ENCODE measurements around the gene SPNS3.
A peak's percentile ranks its signal among the peaks of the same experiment; 100 is the strongest.

SPNS3 gene

GRCh38 chr17:4433515-4434031, at the start of gene SPNS3:
Gene SPNS3, plus strand, starts transcription at chr17:4433940. Its CDS starts 28 bp downstream, at chr17:4433968.
- peak in 1 of 2 donors; percentile 12 for DNase-seq (ENCODE audit: low read depth in 2 of 2)

DNA sequence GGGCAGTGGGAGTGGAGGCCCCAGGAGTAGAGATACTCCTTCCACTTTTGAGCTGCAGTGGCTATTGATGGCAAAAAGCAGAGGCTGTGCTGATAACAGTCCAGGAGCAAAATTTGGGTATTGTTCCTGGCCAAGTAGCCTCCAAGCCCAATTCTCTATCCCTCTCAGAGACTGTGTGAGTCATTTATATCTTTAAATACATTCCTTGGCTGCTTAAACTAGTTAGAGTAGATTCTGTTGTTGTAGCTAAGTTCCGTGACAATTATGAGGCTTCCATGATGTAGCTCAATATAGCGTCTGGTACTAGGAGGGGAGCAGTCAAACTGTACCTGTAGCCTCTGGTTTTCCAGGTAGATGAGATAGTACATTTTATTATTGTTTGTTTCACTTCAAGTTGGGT, 47.3 kb upstream of the SPNS3 start:
- no peak for DNase-seq (ENCODE audit: low read depth in 2 of 2)

DNA sequence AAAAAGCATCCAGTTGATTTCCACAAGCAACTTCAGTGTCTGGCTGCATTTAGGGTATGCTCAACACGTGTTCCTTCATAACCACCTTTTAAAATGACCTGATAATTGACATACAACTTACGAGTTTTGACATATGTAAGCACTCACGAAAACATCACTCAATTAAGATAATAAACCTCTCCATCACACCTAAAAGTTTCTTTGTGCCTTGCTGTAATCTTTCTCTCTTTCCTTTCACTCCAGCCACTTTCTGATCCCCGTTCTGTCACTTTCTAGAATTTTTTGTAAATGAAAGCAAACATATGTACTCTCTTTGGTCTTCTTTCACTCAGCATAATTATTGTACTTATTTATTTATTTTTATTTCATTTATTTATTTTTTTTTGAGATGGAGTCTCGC, 46.6 kb upstream of the SPNS3 start:
- no peak for DNase-seq (ENCODE audit: low read depth in 2 of 2)

DNA sequence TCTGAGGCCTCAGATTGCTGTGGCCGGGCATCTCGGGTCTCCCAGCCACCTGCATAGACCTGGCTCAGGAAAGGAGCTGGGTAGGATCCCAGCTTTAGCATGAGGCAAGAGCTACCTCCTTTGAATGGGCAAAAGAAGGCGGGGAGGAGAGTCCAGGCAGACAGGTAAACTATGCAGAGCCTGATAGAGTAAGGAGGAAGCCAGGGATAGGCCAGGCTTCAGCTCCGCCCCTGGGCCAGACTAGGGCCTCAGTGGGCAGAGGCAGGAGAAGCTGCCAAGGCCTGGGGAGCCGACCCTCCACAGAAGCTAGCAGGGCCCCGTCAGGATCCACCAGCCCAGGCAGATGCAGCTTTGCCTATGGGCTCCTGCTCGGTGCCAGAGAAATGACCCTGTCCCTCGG, 44.7 kb upstream of the SPNS3 start:
- no peak for DNase-seq (ENCODE audit: low read depth in 2 of 2)

- no peak for DNase-seq (ENCODE audit: low read depth in 2 of 2)
Measured at GRCh38 chr17:4393806-4394205, 39.9 kb upstream of the SPNS3 start.

GRCh38 chr17:4394208-4395110, 39.3 kb upstream of the SPNS3 start:
- no peak for DNase-seq (ENCODE audit: low read depth in 2 of 2)

- DNase-seq (ENCODE audit: low read depth in 2 of 2), result no peak
Measured at GRCh38 chr17:4395111-4395478, 38.6 kb upstream of the SPNS3 start.

- DNase-seq (ENCODE audit: low read depth in 2 of 2), result no peak
Measured at GRCh38 chr17:4397840-4398239, 35.9 kb upstream of the SPNS3 start.

GRCh38 chr17:4405038-4405669, 28.6 kb upstream of the SPNS3 start:
- DNase-seq (ENCODE audit: low read depth in 2 of 2), result no peak

DNA sequence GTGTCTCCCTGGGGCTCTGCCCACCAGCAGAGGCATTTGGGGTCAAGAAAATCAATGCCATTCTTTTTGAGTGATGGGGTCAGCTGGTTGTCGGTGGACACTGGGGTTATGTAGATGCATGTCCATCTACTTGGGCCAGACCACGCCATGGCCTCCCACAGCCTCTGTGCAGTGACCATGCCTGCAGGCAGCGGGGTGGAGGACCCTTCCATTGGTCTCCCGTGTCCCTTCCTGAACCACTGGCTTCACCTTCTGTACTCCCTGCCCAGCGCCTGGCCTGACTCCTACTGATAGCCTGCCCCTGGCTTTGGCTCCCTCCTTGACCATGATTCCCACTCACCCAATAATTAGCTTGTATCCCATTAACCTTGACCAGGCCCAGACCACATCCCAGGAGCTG, 28.0 kb upstream of the SPNS3 start:
- DNase-seq (ENCODE audit: low read depth in 2 of 2), result no peak

- DNase-seq (ENCODE audit: low read depth in 2 of 2), result no peak
Measured at GRCh38 chr17:4406386-4406785, 27.4 kb upstream of the SPNS3 start.

DNA sequence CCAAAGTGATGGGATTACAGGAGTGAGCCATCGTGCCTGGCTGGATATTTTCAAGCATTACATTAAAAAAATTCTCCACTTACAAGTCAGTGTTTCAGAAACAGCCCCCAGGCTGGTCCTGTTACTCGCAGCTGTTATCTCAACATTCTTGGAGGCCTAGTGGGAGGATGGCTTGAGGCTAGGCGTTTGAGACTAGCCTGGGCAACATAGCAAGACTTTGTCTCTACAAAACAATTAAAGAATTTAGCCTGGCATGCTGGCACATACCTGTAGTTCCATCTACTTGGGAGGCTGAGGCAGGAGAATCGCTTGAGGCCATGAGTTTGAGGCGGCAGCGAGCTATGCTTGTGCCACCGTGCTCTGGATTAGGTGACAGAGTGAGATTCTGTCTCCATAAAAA, 26.5 kb upstream of the SPNS3 start:
- no peak for DNase-seq (ENCODE audit: low read depth in 2 of 2)

GRCh38 chr17:4407851-4408250, 25.9 kb upstream of the SPNS3 start:
- no peak for DNase-seq (ENCODE audit: low read depth in 2 of 2)

DNA sequence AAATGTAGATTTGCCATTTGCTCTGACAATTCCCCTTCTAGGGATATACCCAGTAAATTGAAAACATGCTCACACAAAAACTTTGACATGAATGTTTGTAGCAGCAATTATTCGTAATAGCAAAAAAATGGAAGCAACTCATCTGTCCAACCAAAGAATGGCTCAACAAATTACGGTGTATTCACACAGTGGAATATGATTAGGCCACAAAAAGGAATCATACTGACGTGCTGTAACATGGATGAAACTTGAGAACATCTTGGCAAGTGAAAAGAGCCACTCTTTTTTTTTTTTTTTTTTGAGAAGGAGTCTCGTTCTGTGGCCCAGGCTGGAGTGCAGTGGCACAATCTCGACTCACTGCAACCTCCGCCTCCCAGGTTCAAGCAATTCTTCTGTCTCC, 24.1 kb upstream of the SPNS3 start:
- no peak for DNase-seq (ENCODE audit: low read depth in 2 of 2)

DNA sequence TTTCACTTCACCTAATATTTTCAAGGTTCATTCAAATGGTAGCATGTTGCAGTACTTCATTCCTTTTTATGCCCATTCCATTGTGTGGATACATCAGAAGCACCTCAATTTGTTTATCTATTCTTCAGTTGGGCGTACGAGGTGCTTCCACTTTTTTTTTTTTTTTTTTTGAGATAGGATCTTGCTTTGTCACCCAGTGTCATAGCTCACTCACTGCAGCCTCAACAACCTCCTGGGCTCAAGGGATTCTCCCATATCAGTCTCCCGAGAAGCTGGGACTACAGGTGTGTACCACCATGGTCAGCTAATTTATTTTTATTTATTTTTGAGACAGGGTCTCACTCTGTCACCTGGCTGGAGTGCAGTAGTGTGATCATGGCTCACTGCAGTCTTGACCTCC, 22.5 kb upstream of the SPNS3 start:
- no peak for DNase-seq (ENCODE audit: low read depth in 2 of 2)

DNA sequence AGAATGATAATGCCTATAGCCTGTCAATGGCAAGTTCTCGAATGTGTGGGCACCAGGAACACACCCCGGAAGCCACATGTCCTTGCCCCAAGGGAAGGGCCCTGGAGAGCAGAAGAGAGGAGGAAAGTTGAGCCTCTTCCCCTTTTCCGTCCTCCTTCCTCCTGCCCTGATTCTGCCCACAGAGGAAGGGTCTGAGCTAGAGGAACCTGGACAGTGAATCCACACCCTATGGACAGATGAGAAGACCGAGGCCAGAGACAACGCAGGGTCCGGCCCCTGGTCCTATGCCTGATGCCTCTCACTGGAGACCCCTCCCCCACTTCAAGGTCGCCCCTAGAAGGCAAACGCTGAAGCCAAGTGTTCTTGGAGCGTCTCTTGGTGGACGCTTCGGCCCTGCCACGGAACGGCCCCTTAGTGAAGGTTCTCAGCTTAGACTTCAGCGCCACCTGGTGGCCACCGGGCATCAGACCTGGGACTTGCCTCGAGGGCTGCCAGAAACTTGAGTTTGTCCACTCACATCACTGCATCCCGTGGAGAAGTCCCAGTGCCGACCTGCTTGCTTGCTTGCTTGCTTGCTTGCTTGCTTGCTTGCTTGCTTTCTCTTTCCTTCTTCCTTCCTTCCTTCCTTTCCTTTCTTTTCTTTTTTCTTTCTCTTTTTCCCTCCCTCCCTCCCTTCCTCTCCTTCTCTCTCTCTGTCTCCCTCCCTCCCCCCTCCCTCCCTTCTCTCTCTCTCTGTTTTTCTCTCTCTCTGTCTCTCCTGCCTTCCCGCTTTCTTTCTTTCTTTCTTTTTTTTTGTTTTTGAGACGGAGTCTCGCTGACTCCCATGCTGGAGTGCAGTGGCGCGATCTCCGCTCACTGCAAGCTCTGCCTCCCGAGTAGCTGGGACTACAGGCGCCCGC, 20.6 kb upstream of the SPNS3 start:
- DNase-seq (ENCODE audit: low read depth in 2 of 2), result peak; percentile 86

DNA sequence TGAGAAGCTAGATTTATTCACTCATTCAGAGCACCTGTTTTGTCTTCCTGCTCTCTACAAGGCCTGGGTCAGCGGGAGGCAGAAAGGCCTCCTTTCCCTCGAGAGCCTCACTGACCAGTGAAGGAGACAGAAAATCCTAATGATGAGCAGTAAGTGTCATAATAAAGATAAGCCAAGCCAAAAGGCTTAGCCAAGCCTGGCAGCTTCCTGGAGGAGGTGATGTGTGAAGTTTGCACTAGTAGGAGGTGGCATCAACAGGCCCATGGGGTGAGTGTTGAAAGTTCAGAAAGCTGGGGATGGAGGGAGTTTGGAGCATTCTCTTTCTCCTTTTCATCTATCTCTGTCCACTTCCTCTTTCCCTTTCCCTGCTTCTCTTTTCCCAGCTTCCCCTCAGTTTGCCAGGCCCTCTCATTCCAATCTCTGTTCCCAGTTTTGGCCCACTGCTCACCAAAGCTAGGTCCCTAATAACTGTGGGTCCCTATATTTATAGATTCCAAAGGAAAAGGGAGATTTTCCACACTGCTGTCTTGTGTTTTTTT, 16.5 kb upstream of the SPNS3 start:
- no peak for DNase-seq (ENCODE audit: low read depth in 2 of 2)

GRCh38 chr17:4420692-4421131, 13.0 kb upstream of the SPNS3 start:
- peak; percentile 26 to 40 for DNase-seq (ENCODE audit: low read depth in 2 of 2)

DNA sequence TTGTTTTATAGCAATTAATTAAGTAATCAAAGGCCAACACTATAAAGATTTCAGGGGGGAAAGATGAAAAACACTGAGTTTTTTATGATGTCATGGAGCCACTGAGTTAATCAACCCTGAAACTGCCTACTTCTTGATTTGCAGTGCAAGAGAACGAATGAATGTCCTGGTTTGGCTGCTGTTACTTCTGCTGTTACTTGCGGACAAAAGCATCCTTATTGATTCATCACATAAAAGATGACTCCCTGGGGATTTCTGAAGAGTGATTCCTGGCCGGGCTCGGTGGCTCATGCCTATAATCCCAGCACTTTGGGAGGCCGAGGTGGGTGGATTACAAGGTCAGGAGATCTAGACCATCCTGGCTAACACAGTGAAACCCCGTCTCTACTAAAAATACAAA, 10.9 kb upstream of the SPNS3 start:
- DNase-seq (ENCODE audit: low read depth in 2 of 2), result no peak

DNA sequence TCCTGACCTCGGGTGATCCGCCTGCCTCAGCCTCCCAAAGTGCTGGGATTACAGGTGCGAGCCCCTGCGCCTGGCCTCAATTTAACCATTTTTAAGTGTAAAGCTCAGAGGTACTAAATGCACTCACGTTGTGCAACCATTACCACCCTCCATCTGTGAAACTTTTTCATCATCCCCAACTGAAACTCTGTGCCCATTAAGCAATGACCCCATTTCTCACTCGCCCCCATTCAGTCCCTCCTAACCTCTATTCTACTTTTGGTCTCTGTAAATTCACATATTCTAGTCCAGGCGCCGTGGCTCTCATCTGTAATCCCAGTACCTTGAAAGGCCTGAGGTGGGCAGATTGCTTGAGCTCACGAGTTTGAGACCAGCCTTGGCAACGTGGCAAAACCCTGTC, 8.3 kb upstream of the SPNS3 start:
- no peak for DNase-seq (ENCODE audit: low read depth in 2 of 2)

- no peak for DNase-seq (ENCODE audit: low read depth in 2 of 2)
Measured at GRCh38 chr17:4426499-4427208, 7.1 kb upstream of the SPNS3 start.
